ENCODE data around the gene HMOX2.

HMOX2 gene, protein sequence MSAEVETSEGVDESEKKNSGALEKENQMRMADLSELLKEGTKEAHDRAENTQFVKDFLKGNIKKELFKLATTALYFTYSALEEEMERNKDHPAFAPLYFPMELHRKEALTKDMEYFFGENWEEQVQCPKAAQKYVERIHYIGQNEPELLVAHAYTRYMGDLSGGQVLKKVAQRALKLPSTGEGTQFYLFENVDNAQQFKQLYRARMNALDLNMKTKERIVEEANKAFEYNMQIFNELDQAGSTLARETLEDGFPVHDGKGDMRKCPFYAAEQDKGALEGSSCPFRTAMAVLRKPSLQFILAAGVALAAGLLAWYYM

GRCh38 chr16:4475880-4476788 lies at the start of gene HMOX2:
Gene HMOX2, plus strand, starts transcription at chr16:4476398. Its CDS starts 29,127 bp downstream, at chr16:4505525.
- peaks cover 18% of the 10 kb centered on the region for H3F3A ChIP-seq (ENCODE audit: control insufficient read depth, insufficient read depth)
- no peaks in the 10 kb centered on the region for H3K9me2 ChIP-seq (replicated peaks; ENCODE audit: control insufficient read depth, low read length)
- peaks cover 16% of the 10 kb centered on the region for H3K36me3 ChIP-seq (ENCODE audit: control insufficient read depth, low read length)
- peaks cover 34% of the 10 kb centered on the region for H3K4me1 ChIP-seq (ENCODE audit: control insufficient read depth, low read length)
- H3K4me3 ChIP-seq (ENCODE audit: low read length), result peak within 1 kb of the TSS; percentile 90
- peak within 1 kb of the TSS; percentile 61 for H3K27ac ChIP-seq (ENCODE audit: low read depth, low read length)
- peaks cover 4% of the 10 kb centered on the region; the same call in 1 of the 2 replicates for H4K20me1 ChIP-seq (ENCODE audit: control insufficient read depth, insufficient read depth, low read depth, low read length)
- peaks cover 82% of the 10 kb centered on the region for H3K79me2 ChIP-seq (ENCODE audit: control insufficient read depth, low read length)
- no peaks in the 10 kb centered on the region for H3K27me3 ChIP-seq (ENCODE audit: control insufficient read depth, low read length)
- TF ChIP-seq EZH2phosphoT487 (IDR thresholded peaks at IDR 0.05; ENCODE audit: borderline replicate concordance, low read length), result no peak
- TF ChIP-seq, protein P1, sequence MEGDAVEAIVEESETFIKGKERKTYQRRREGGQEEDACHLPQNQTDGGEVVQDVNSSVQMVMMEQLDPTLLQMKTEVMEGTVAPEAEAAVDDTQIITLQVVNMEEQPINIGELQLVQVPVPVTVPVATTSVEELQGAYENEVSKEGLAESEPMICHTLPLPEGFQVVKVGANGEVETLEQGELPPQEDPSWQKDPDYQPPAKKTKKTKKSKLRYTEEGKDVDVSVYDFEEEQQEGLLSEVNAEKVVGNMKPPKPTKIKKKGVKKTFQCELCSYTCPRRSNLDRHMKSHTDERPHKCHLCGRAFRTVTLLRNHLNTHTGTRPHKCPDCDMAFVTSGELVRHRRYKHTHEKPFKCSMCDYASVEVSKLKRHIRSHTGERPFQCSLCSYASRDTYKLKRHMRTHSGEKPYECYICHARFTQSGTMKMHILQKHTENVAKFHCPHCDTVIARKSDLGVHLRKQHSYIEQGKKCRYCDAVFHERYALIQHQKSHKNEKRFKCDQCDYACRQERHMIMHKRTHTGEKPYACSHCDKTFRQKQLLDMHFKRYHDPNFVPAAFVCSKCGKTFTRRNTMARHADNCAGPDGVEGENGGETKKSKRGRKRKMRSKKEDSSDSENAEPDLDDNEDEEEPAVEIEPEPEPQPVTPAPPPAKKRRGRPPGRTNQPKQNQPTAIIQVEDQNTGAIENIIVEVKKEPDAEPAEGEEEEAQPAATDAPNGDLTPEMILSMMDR (IDR thresholded peaks at IDR 0.05; ENCODE audit: low read depth, low read length, poor library complexity, severe bottlenecking), result peak; percentile 52
- peak within 1 kb of the TSS; percentile 80 for H3K4me2 ChIP-seq (ENCODE audit: low read length)
- H3K9me3 ChIP-seq (ENCODE audit: control insufficient read depth, insufficient read depth, low read length), result no peaks in the 10 kb centered on the region

GRCh38 chr16:4426722-4427372 lies 49.4 kb upstream of the HMOX2 start:
- no peaks in the 10 kb centered on the region for H3F3A ChIP-seq (ENCODE audit: control insufficient read depth, insufficient read depth)
- no peaks in the 10 kb centered on the region for H3K9me3 ChIP-seq (ENCODE audit: control insufficient read depth, insufficient read depth, low read length)
- H3K27ac ChIP-seq (ENCODE audit: low read depth, low read length), result peak overlapping the region; percentile 81
- peaks cover 67% of the 10 kb centered on the region for H3K79me2 ChIP-seq (ENCODE audit: control insufficient read depth, low read length)
- peak overlapping the region; percentile 92 for H3K4me2 ChIP-seq (ENCODE audit: low read length)
- peaks cover 21% of the 10 kb centered on the region for H3K4me1 ChIP-seq (ENCODE audit: control insufficient read depth, low read length)
- H3K27me3 ChIP-seq (ENCODE audit: control insufficient read depth, low read length), result no peaks in the 10 kb centered on the region
- H4K20me1 ChIP-seq (ENCODE audit: control insufficient read depth, insufficient read depth, low read depth, low read length), result peaks cover 23% of the 10 kb centered on the region; the same call in 1 of the 2 replicates
- H3K36me3 ChIP-seq (ENCODE audit: control insufficient read depth, low read length), result peaks cover 57% of the 10 kb centered on the region
- no peaks in the 10 kb centered on the region for H3K9me2 ChIP-seq (replicated peaks; ENCODE audit: control insufficient read depth, low read length)
- H3K4me3 ChIP-seq (ENCODE audit: low read length), result peak overlapping the region; percentile 97
- TF ChIP-seq, protein P1 (IDR thresholded peaks at IDR 0.05; ENCODE audit: low read depth, low read length, poor library complexity, severe bottlenecking), result no peak
- TF ChIP-seq EZH2phosphoT487 (IDR thresholded peaks at IDR 0.05; ENCODE audit: borderline replicate concordance, low read length), result no peak

DNA sequence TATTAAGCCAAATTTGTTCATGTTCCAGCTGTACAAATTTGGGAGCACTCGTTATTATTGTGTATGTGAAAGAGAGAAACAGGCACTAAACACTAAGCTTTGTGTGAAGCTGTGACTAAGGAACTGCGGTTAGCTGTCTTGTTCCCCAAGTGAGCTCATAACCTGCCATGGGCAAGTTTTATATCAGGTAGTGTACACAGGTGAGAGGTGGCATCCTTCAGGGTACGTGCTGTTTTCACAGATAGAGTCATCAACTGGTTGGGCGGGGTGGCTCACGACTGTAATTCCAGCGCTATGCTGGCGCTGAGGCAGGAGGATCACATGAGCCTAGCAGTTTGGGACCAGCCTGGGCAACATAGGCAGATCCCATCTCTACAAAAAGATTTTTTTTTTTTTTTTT lies 47.7 kb upstream of the HMOX2 start:
- TF ChIP-seq, protein P1 (IDR thresholded peaks at IDR 0.05; ENCODE audit: low read depth, low read length, poor library complexity, severe bottlenecking), result no peak
- TF ChIP-seq EZH2phosphoT487 (IDR thresholded peaks at IDR 0.05; ENCODE audit: borderline replicate concordance, low read length), result no peak
- H3K27me3 ChIP-seq (ENCODE audit: control insufficient read depth, low read length), result no peaks in the 10 kb centered on the region
- H3F3A ChIP-seq (ENCODE audit: control insufficient read depth, insufficient read depth), result 0 out of 2 replicates have a peak, but pooled peaks cover 3% of the 10 kb centered on the region
- peaks cover 26% of the 10 kb centered on the region; the same call in 1 of the 2 replicates for H4K20me1 ChIP-seq (ENCODE audit: control insufficient read depth, insufficient read depth, low read depth, low read length)
- peaks cover 75% of the 10 kb centered on the region for H3K79me2 ChIP-seq (ENCODE audit: control insufficient read depth, low read length)
- H3K4me1 ChIP-seq (ENCODE audit: control insufficient read depth, low read length), result peaks cover 21% of the 10 kb centered on the region
- H3K4me2 ChIP-seq (ENCODE audit: low read length), result no peak overlapping the region
- H3K9me2 ChIP-seq (replicated peaks; ENCODE audit: control insufficient read depth, low read length), result no peaks in the 10 kb centered on the region
- no peak overlapping the region for H3K27ac ChIP-seq (ENCODE audit: low read depth, low read length)
- H3K9me3 ChIP-seq (ENCODE audit: control insufficient read depth, insufficient read depth, low read length), result no peaks in the 10 kb centered on the region
- peaks cover 66% of the 10 kb centered on the region for H3K36me3 ChIP-seq (ENCODE audit: control insufficient read depth, low read length)
- H3K4me3 ChIP-seq (ENCODE audit: low read length), result no peak overlapping the region
